ENCODE results near the gene CASK.

The CASK gene

GRCh38 chrX:41828826-41829225, 94.5 kb downstream of the CASK start:
- Histone ChIP-seq H3K9me2 (ENCODE audit: low read depth, low read length) (no peaks in the 10 kb centered on the region), H3K27ac (ENCODE audit: low read depth, low read length, poor library complexity, severe bottlenecking) (no peak overlapping the region), H3K4me1 (ENCODE audit: insufficient read depth, low read length, severe bottlenecking) (no peaks in the 10 kb centered on the region), H3K4me3 (ENCODE audit: low read depth, low read length, poor library complexity, severe bottlenecking) (no peak overlapping the region), H3K9ac (ENCODE audit: low read length) (no peak overlapping the region), H4K20me1 (ENCODE audit: insufficient read depth, low read length) (no peaks in the 10 kb centered on the region), H3F3A (ENCODE audit: insufficient read depth, low read length) (no peaks in the 10 kb centered on the region), H3K4me2 (ENCODE audit: low read length) (no peak overlapping the region), H3K36me3 (ENCODE audit: insufficient read depth, low read length) (no peaks in the 10 kb centered on the region), H2AFZ (ENCODE audit: low read length) (no peak overlapping the region), H3K79me2 (ENCODE audit: insufficient read depth, low read length) (no peaks in the 10 kb centered on the region), H3K27me3 (ENCODE audit: insufficient read depth, low read length) (no peaks in the 10 kb centered on the region), H3K9me3 (ENCODE audit: low read length) (no peaks in the 10 kb centered on the region)
- TF ChIP-seq EZH2 (IDR thresholded peaks at IDR 0.05; ENCODE audit: borderline replicate concordance, low read length) (no peak), CTCF (IDR thresholded peaks at IDR 0.05; ENCODE audit: low read length) (no peak)

GRCh38 chrX:41827886-41828285, 95.5 kb downstream of the CASK start:
- TF ChIP-seq CTCF (IDR thresholded peaks at IDR 0.05; ENCODE audit: low read length) (no peak), EZH2 (IDR thresholded peaks at IDR 0.05; ENCODE audit: borderline replicate concordance, low read length) (no peak)
- Histone ChIP-seq H3F3A (ENCODE audit: insufficient read depth, low read length) (no peaks in the 10 kb centered on the region), H3K4me1 (ENCODE audit: insufficient read depth, low read length, severe bottlenecking) (no peaks in the 10 kb centered on the region), H3K9me2 (ENCODE audit: low read depth, low read length) (no peaks in the 10 kb centered on the region), H3K4me3 (ENCODE audit: low read depth, low read length, poor library complexity, severe bottlenecking) (no peak overlapping the region), H3K4me2 (ENCODE audit: low read length) (no peak overlapping the region), H3K9me3 (ENCODE audit: low read length) (no peaks in the 10 kb centered on the region), H2AFZ (ENCODE audit: low read length) (no peak overlapping the region), H3K36me3 (ENCODE audit: insufficient read depth, low read length) (no peaks in the 10 kb centered on the region), H3K9ac (ENCODE audit: low read length) (no peak overlapping the region), H3K27me3 (ENCODE audit: insufficient read depth, low read length) (no peaks in the 10 kb centered on the region), H4K20me1 (ENCODE audit: insufficient read depth, low read length) (no peaks in the 10 kb centered on the region), H3K79me2 (ENCODE audit: insufficient read depth, low read length) (no peaks in the 10 kb centered on the region), H3K27ac (ENCODE audit: low read depth, low read length, poor library complexity, severe bottlenecking) (no peak overlapping the region)

GRCh38 chrX:41825796-41826195, 97.6 kb downstream of the CASK start:
- TF ChIP-seq CTCF (IDR thresholded peaks at IDR 0.05; ENCODE audit: low read length): no peak
- TF ChIP-seq EZH2 (IDR thresholded peaks at IDR 0.05; ENCODE audit: borderline replicate concordance, low read length): no peak
- Histone ChIP-seq H3K27ac (ENCODE audit: low read depth, low read length, poor library complexity, severe bottlenecking) (no peak overlapping the region), H3K9me3 (ENCODE audit: low read length) (no peaks in the 10 kb centered on the region), H3K27me3 (ENCODE audit: insufficient read depth, low read length) (no peaks in the 10 kb centered on the region), H3K36me3 (ENCODE audit: insufficient read depth, low read length) (no peaks in the 10 kb centered on the region), H3K4me3 (ENCODE audit: low read depth, low read length, poor library complexity, severe bottlenecking) (no peak overlapping the region), H3F3A (ENCODE audit: insufficient read depth, low read length) (no peaks in the 10 kb centered on the region), H4K20me1 (ENCODE audit: insufficient read depth, low read length) (no peaks in the 10 kb centered on the region), H3K79me2 (ENCODE audit: insufficient read depth, low read length) (no peaks in the 10 kb centered on the region), H3K4me1 (ENCODE audit: insufficient read depth, low read length, severe bottlenecking) (no peaks in the 10 kb centered on the region), H3K4me2 (ENCODE audit: low read length) (no peak overlapping the region), H2AFZ (ENCODE audit: low read length) (no peak overlapping the region), H3K9ac (ENCODE audit: low read length) (no peak overlapping the region), H3K9me2 (ENCODE audit: low read depth, low read length) (no peaks in the 10 kb centered on the region)

Measured in OCI-LY1 (cell line).